Lower leg skin (tissue), 3 donors: ENCODE data around the gene FARP1.

ENCODE experiments used
- CTCF ChIP-seq, 3 donors: fragments of 450-650 bp; IDR thresholded peaks; one replicate each; pipeline ENCODE4 v1.5.1; 2016; ENCODE audit warnings: antibody characterized with exemption in 3 of 3, mild to moderate bottlenecking in 3 of 3, moderate library complexity in 2 of 3
- POLR2A ChIP-seq, 2 donors: fragments of 450-650 bp; IDR thresholded peaks; one replicate each; pipeline ENCODE4 v1.6.1; 2016 to 2017; ENCODE audit warnings: antibody characterized with exemption in 2 of 2, mild to moderate bottlenecking in 1 of 2, moderate library complexity in 1 of 2

DNA sequence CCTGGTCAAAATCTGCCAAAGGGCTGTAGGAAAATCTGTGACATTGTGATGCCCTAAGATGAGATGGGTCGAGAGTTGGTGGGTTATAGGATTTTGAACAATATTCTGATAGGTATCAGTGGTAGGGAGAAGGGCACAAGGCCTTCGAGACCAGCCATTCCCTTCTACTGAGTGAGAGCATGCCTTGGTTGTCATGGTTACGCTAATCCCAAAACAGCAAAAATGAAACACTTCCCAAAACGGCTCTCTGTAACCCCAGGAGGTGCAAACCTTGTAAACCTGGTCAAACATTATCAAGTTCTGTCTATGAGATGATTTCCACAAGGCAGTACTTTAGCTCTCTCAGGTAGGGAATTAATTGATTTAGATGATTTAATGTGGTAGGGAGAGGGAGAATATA is 192.8 kb downstream of the FARP1 start:
- TF ChIP-seq CTCF (IDR thresholded peaks at IDR 0.05): no peak
- no peak for TF ChIP-seq POLR2A (IDR thresholded peaks at IDR 0.05)
